Gastroesophageal sphincter (tissue), 3 donors: Measurements from ENCODE around the gene DUSP10.

Source experiments
- CTCF ChIP-seq, 4 experiments: fragments of 200-600 bp in 2 of 4; fragments of 450-650 bp in 2 of 4; sonication (generic) in 1 of 4; IDR thresholded peaks; one replicate each; pipeline ENCODE4 v1.5.1; 2017 to 2019; ENCODE audit warnings: antibody characterized with exemption in 4 of 4, mild to moderate bottlenecking in 2 of 4, moderate library complexity in 2 of 4
- POLR2A ChIP-seq, 2 donors: fragments of 450-650 bp; IDR thresholded peaks; one replicate each; pipeline ENCODE4 v1.6.1; 2017; ENCODE audit warnings: antibody characterized with exemption in 2 of 2, mild to moderate bottlenecking in 2 of 2, moderate library complexity in 1 of 2
- POLR2AphosphoS5 ChIP-seq: sonication (generic); formaldehyde crosslinking; IDR thresholded peaks from one replicate; pipeline ENCODE4 v1.6.1; 2017; ENCODE audit warnings: antibody characterized with exemption

- TF ChIP-seq CTCF (IDR thresholded peaks at IDR 0.05) (no peak), POLR2AphosphoS5 (no peak), POLR2A (IDR thresholded peaks at IDR 0.05) (no peak)
Measured at GRCh38 chr1:221734187-221734586, 7.7 kb downstream of the DUSP10 start.
